Suppressor macrophage treated with lipopolysaccharide for 4 hours (primary cell): Measurements from ENCODE around the gene THSD4.
"Not testable (repeated sequence)": the region's sequence is repeated elsewhere in the genome, so short reads cannot be mapped to it uniquely, and the experiment has no call there.

Source experiments
- DNase-seq: peaks from one replicate; pipeline ENCODE4 v3.0.0-alpha.2; 2020

The THSD4 gene

GRCh38 chr15:71362556-71362955, 247.3 kb downstream of the THSD4 start:
- no peak for DNase-seq

- no peak for DNase-seq
Measured at GRCh38 chr15:71362987-71363968, 248.0 kb downstream of the THSD4 start.

- DNase-seq: no peak
Measured at GRCh38 chr15:71364117-71364584, 248.9 kb downstream of the THSD4 start.

GRCh38 chr15:71366522-71366921, 251.3 kb downstream of the THSD4 start:
- no peak for DNase-seq

GRCh38 chr15:71366926-71367325, 251.7 kb downstream of the THSD4 start:
- DNase-seq: no peak

- not testable (repeated sequence) for DNase-seq
Measured at GRCh38 chr15:71367737-71368136, 252.5 kb downstream of the THSD4 start.

GRCh38 chr15:71372769-71373168, 257.5 kb downstream of the THSD4 start:
- DNase-seq: not testable (repeated sequence)

GRCh38 chr15:71373917-71374316, 258.6 kb downstream of the THSD4 start:
- no peak for DNase-seq

- no peak for DNase-seq
Measured at GRCh38 chr15:71374607-71375352, 259.5 kb downstream of the THSD4 start.

GRCh38 chr15:71375934-71376333, 260.7 kb downstream of the THSD4 start:
- no peak for DNase-seq

- no peak for DNase-seq
Measured at GRCh38 chr15:71379893-71380292, 264.6 kb downstream of the THSD4 start.

- DNase-seq: no peak
Measured at GRCh38 chr15:71380345-71380744, 265.1 kb downstream of the THSD4 start.

GRCh38 chr15:71384501-71384900, 269.2 kb downstream of the THSD4 start:
- no peak for DNase-seq

GRCh38 chr15:71385026-71385425, 269.8 kb downstream of the THSD4 start:
- no peak for DNase-seq

GRCh38 chr15:71385457-71385856, 270.2 kb downstream of the THSD4 start:
- DNase-seq: no peak

GRCh38 chr15:71386005-71386404, 270.7 kb downstream of the THSD4 start:
- DNase-seq: no peak

- DNase-seq: no peak
Measured at GRCh38 chr15:71386448-71387236, 271.4 kb downstream of the THSD4 start.

GRCh38 chr15:71387810-71388209, 272.5 kb downstream of the THSD4 start:
- no peak for DNase-seq

GRCh38 chr15:71390096-71390495, 274.8 kb downstream of the THSD4 start:
- no peak for DNase-seq

- DNase-seq: no peak
Measured at GRCh38 chr15:71391421-71392088, 276.3 kb downstream of the THSD4 start.

- no peak for DNase-seq
Measured at GRCh38 chr15:71392861-71393283, 277.6 kb downstream of the THSD4 start.

GRCh38 chr15:71393383-71393782, 278.1 kb downstream of the THSD4 start:
- DNase-seq: no peak
